GM21423 (cell line): ENCODE measurements around the gene TMEM132D.
"Not testable (repeated sequence)": the region's sequence is repeated elsewhere in the genome, so short reads cannot be mapped to it uniquely, and the experiment has no call there.

Experiments used
- ATAC-seq: cut with Tn5 transposase; IDR thresholded peaks from one replicate; pipeline ENCODE4 v1.9.1; 2021; ENCODE audit warnings: mild to moderate bottlenecking, moderate library complexity; ENCODE audit not compliant: unreplicated experiment

The TMEM132D gene

DNA sequence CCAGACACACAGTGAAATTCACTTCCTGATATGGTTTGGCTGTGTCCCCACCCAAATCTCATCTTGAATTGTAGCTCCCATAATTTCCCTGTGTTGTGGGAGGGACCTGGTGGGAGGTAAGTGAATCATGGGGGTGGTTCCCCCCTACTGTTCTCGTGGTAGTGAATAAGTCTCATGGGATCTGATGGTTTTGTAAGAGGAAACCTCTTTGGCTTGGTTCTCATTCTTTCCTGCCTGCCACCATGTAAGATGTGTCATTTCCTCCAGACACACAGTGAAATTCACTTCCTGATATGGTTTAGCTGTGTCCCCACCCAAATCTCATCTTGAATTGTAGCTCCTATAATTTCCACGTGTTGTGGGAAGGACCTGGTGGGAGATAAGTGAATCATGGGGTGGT is 354.8 kb downstream of the TMEM132D start:
- not testable (repeated sequence) for ATAC-seq

DNA sequence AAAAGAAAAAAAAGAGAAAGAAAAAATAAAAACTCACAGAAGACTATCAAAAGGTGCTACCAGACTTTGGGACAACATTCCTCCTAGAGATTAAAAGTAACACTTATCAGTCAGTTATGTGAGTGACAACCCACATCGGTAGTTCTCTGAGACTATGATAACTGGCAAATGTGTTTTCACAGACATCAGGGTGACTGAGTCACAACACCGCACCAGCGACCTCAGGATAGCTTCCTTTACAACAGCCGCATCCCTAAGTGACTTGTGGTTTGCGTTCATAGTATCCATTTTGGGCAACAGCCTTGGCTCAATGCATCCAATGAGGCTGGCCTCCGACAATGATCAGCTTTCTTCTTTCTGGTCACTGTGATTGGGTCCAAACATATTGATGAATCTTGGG is 359.1 kb downstream of the TMEM132D start:
- ATAC-seq = no peak

DNA sequence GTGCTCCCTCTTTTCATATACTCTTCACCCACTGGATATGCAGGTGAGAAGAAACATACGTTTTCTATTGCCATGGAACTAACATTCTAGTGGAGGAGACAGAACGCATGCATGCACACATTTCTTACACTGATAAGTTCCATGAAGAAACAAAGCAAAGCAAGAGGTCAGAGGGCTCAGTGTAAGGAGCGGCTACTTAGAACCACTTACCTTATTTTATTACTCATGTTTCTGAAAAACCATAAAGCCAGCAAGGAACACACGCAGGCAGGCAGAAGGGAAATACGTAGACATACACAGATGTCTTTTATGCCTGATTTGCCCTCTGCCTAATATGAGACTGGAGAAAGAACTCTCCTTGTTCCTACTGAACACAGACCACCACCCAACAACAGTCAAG is 362.9 kb downstream of the TMEM132D start:
- ATAC-seq = no peak

DNA sequence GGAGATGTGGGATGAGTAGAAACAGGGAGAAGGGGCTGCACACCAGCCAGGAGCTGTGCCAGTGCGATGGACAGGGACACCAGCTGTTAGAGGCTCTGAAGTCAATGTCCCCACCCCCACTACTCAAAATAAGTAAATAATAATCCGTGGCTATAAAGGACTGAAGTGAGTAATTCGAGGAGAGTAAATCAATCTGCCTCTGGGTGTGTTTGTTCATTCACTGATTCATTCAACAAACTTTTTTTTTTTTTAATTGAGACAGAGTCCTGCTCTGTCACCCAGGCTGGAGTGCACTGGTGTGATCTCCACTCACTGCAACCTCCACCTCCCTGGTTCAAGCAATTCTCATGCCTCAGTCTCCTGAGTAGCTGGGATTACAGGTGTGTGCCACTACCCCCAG is 363.6 kb downstream of the TMEM132D start:
- no peak for ATAC-seq

DNA sequence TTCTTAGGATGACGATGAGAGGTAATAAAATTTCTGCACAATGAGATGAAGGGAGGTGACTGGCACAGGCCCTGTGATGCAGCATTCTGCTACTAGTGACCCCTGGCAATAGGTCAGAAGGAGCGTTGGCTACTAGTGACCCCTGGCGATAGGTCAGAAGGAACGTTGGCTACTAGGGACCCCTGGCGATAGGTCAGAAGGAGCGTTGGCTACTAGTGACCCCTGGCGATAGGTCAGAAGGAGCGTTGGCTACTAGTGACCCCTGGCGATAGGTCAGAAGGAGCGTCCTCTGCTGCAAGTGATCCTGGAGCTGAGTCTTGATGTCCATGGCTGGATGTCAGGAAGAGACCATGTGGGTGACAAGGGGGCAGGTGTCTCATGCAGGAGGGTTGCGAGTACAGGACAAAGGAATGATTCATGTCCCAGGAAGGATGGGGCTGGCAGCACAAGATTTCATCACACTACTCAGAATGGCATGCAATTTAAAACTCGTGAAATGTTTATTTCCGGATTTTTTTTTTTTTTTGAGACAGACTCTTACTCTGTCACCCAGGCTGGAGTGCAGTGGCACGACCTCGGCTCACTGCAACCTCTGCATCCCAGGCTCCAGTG is 365.0 kb downstream of the TMEM132D start:
- ATAC-seq = not testable (repeated sequence)

DNA sequence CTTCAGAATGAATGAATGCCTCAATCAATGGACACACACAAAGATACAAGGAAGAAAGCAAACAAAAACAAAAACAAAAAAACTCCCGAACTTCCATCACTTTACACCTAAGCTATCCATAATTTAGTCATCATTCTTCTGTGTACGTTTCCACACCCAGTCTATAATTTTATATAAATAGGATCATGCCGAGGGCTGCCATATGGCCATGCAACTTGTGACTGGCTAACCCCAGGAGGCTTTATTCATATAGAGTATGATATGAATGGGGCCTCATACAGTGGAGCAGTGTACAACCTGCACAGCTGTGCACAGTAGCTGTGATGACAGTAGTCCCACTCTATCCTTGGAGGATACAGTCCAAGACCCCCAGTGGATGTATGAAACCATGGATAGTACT is 365.7 kb downstream of the TMEM132D start:
- no peak for ATAC-seq

DNA sequence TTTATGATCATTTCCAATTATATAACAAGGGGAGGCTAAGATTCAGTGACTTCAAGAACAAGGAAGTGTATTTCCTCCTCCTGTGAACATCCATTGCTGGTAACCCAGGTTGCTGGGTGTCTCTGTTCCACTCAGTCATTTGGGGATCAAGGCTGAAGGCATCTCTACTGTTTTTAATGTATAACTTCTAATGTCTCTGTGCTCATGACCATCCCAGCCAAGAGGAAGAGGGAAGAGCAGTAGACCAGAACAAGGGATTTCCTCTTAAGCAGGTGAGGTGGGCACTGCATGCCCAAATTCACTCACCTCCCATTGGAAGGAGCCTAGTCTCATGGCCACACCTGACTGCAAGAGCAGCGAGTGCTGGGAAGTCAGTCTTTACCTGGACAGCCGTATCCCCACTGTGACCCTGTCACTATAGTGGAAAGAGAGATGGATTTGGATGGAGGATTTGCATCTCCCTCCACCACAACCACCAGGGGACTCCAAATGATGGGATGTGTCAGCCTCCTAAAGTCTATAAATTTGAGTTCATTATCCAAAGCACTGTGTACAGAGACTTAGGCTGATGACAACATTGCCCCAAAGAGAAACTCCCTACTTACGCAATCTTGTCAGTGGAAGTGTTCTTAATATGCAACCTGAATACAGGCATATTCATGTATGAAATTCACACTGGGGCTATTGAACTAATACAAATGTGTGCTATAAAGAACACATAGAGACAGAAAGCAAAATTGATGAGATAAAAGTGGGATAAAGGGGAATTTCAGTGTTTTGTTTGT is 368.7 kb downstream of the TMEM132D start:
- no peak for ATAC-seq

DNA sequence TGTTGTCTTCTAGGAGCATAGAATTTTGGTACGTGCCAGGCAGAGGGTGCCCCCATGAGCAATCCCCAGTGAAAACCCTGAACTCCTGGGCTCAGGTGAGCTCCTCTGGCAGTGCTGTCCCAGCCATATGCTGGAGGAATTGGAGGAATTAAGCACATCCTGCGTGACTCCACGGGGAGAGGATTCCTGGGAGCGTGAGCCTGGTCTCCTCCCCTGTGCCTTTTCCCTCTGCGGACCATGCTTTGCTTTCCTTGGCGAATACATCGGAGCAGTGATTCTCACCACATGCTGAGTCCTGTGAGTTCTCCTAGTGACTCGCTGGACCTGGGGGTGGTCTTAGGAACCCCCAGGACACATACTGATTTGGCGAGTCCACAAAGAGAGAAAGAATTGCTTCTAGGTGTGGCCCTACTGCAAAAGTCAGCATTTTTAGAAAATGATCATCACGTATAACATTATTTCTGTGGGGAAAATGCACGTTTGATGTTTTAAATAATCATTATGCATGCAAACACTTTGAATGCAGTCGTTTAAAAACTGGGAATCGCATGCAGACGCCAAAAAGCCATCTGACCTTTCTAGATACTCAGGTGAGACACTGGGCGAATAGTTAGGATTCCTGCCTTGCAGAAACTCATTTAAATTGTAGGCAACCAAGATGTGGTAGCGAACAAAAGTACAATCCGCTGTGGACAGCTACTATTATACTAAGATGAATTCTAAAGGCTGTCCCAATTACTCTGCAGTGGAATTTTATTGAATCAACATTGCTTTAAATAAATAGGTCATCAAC is 370.9 kb downstream of the TMEM132D start:
- ATAC-seq = no peak

DNA sequence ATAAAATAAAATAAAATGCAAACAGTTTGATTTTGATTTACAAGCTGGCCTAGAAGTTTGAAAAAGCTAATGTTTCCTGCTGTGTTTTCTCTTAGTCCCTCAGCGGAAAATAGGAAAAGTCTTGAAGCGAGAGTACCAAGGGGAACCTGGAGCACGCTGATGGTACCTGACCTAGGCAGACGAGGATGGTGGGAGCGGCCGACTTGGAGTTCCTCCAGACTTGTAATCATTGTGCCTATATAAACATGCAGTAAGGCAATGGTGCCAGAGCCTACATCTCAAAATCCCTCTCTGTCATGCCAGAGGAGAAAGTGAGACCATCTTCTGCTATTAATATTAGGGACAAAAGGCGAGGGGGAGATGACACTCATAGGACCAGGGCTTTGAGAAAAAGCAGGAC is 371.7 kb downstream of the TMEM132D start:
- ATAC-seq = no peak

DNA sequence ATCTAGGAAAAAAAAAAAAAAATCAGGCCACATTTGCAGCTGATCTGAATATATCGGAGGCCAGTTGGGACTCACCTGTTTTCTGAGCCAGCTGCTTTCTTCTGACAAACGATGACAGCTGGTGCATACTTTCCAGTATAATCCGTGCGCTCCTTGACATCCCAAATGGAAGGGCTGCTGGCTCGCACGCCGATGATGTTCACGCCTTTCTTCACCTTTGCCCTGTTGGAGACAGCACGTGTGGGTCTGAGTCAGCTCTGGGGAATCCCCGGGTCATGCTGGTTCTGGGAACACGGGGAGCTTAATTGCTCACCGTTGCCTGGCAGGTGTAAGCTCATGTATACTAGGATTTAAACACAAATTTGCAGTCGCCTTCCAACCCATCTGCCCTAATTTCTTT is 372.8 kb downstream of the TMEM132D start:
- ATAC-seq = no peak

DNA sequence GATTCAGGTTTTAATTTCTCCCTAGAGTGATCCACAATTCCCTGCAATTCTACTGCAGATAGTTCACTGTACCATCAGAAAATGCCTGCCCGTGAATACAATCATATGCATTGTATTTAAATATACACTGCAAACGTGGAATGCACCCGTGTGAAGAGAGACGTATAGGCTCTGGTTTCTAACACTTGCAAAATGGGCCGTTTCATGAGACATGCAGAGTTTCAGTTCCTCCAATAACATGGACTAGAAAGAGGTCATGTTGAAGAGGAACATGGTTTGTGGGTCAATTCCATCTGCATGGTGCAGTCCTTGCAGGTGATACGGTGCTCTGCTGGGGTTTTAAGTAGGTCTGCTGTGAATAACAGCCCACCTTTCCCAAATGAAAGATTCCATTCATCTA is 373.3 kb downstream of the TMEM132D start:
- ATAC-seq = no peak

DNA sequence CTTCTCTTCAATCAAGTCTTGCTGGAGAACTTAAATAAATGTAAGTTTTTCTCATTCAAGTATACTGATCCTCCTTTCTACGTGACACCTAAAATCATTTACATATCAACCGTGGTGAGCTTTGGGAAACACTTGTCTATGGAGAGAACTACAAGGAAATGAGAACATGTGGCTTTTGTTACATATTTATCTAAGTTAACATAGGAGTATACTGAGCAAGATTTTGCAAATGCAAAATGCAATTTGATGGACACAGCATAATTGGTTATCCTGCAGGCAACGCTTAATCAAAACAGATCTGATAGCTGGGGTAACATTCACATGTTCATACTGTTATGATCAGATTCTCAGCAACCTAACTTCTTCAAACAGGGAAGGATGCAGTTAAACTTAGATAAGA is 376.3 kb downstream of the TMEM132D start:
- no peak for ATAC-seq

DNA sequence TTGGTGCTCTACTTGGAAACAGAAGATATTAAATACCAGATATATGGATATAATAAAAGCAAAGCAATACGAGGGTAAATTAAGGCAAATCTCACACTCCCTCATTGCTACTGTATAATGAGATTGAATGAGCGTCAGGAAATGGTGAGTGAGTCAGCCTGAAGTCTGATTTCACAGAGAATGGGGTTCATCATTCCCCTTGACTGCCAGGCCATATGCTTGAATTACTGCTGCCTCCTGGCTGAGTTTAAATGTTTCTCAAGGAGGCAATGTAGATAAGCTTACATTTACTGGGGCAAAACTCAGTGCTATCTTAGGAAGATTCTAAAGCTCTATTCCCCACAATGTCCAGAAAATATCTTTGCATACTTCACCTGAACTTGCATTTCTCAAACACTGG is 380.2 kb downstream of the TMEM132D start:
- ATAC-seq = no peak

DNA sequence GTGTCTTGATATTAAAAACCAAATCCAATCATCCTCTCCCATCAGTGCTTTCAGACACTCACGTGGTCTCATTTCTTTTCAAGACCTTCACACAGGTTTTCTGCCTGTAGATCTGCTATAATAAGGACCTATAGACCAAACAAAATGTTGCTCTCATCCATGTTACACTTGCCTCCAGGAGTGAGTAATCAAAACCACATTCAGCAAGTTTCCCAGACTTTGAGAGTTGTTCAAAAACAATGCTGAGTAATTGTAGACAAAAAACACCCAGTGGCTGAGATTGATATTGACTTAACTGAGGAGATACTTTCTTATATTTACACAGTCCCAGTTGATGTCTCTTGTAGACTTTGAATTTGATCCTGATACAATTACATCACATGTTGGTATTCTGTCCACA is 383.1 kb downstream of the TMEM132D start:
- no peak for ATAC-seq

DNA sequence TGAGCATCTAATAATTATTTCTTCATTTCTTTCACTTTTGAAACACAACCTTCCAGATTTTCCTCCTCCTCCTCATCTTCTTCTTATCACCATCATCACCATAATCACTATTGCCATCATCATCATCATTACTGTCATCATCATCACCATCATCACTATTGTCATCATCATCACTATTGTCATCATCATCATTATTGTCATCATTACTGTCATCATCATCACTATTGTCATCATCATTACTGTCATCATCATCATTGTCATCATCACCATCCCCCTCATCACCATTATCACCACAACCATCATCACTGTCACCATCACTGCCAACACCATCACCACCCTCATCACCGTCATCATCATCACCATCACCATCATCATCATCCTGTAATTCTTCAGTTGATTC is 400.0 kb downstream of the TMEM132D start:
- ATAC-seq = no peak

DNA sequence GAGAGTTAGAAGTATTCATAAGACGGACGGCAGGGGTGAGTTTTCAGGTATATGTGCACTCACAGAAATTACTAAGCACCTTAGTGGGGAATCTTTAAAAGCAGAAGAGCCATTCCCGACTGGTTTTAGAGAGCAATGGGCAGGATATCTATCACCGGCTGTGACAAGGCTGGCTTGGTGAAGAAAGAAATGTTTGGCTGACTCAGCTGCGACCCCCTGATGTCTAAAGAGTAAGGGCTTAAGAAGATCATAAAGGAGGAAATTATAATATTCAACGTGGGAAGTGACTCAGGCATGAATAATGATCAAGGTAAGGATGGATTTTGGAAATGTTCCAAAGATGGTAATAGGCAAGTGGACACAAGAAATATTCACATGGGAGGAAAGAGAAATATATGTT is 407.6 kb downstream of the TMEM132D start:
- no peak for ATAC-seq

DNA sequence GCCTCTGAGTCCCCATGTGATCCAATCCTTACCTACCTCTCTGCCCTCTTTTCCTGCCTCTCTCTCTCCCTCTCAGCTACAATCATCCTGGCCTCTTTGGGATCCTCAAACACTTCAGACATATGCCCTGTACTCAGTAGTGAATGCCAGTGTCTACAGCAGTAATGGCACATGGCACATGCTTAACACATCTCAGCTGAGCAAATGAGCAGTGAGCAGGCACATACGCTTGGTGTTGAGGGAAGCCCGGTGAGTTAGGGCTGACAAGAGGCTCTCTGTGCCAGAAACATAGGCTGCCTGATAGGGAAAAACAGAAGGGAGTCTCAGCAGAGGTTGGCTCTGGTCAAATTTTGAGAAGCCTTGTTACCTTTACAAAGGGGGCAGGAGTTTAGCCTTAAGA is 409.1 kb downstream of the TMEM132D start:
- no peak for ATAC-seq

DNA sequence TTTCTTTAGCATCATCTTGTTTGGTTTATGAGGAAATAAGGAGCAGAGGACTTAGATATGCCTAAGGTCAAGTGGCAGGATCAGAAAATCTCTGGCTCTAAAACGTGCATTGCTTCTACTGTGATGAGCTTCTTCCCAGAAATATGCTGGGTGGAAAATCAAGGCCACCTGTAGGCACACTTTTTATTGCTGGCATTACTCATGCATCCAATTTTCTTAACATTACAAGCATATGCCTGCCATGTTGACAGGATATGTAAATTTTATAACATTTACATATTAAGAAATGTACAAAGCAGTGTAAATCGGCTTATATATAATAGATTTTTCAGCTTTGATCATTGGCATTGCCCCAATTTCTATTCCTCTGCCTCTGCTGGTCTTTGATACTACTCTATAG is 409.6 kb downstream of the TMEM132D start:
- ATAC-seq = no peak

DNA sequence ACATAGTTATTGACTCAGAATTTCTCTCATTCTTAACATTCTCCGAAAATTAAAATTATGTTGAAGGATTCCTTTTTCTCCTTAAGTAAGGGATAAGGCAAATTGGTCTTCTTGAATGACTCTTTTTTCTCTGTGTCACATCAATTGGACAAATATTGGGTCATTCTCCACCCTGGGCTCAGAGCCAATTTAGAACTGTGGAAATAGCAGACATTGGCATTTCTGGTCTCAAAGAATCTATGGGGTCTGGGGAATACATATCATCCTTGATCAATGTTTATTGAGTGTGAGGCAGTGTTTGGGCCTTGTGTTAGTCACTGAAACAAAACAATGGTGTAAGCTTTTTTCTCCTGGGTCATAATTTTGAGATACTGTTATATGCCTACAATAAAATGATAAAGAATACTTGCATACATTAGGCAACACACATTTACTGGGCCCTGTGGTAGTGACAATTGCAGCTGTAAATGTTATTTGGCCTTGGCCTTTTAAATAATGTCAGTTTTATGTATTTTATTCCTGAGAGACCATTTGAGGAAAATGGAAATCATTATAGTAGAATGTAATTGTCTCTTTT is 414.6 kb downstream of the TMEM132D start:
- ATAC-seq = no peak

DNA sequence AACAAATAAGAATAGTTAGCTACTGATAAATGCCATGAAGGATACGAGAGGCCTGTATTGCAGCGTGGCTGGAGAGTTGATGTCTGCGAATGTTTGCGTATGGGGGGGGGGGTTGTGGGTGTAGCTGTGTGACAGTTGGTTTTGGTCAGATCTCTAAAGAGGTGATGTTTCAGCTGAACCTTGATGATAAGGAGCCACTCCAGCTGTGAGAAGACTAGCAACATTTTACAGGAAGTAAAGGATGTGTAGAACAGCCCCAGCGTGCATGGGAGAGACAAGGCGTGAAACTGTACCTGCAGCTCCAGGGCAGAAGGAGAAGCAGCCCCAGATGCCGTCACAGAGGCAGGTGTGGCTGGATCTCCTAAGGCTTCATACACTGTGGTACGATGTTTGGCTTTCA is 416.9 kb downstream of the TMEM132D start:
- ATAC-seq = no peak

DNA sequence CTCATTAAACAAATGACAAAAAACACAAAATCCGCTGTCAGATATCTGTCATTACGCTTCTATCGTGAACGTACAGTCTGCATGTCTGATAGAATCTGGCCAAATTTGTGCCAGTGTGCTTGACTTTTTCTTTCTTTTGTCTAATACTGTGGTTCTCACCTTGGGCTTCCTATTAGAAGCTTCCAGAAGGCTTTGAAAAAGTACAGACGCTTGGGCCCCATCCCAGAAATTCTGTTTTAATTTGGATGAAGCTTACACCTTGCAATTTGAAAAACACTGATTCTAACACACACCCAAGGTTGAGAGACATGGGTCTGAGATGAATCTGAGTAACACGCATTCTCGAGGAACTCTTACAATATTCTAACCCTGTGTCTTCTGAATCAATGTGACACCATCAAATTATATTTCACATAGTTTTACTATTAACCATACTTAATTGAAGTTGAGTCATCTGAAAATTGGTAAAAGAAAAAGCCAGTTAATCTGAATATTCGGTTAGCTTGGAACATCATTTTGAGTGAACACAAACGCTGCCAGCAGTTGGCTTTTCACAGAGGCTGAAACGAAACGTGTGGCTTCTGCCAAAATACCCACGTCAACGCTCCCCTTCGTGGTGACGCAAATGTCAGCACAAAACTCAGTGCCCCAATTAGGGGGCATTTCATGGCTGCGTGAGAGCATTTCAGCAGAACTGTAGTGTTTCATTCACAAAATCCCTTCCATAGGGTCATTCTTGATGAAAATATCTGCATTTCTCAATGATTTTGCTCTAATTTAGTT is 420.5 kb downstream of the TMEM132D start:
- ATAC-seq = no peak
